DOHH2 (cell line): ENCODE data around the gene DGCR6.
"Not testable (repeated sequence)": the region's sequence is repeated elsewhere in the genome, so short reads cannot be mapped to it uniquely, and the experiment has no call there.

Source experiments
- H3F3A ChIP-seq: fragments of 200-600 bp; sonication (generic), shearing (Covaris generic); 2 replicates; pipeline ENCODE4 v1.6.0; 2016; ENCODE audit warnings: antibody characterized with exemption, mild to moderate bottlenecking; ENCODE audit not compliant: control insufficient read depth, insufficient read depth
- H3K27ac ChIP-seq: fragments of 200-600 bp; sonication (generic); 2 replicates; pipeline ENCODE4 v1.5.1; 2014; ENCODE audit warnings: low read depth, mild to moderate bottlenecking, low read length, moderate library complexity
- H3K27me3 ChIP-seq: fragments of 200-600 bp; sonication (generic); 2 replicates; pipeline ENCODE4 v1.6.1; 2014; ENCODE audit warnings: mild to moderate bottlenecking, low read length, mixed read lengths; ENCODE audit not compliant: control insufficient read depth
- H3K36me3 ChIP-seq: fragments of 200-600 bp; sonication (generic); 2 replicates; pipeline ENCODE4 v1.6.1; 2014; ENCODE audit warnings: mild to moderate bottlenecking, low read length, moderate library complexity, mixed read lengths; ENCODE audit not compliant: control insufficient read depth
- H3K4me1 ChIP-seq: fragments of 200-600 bp; sonication (generic); 2 replicates; pipeline ENCODE4 v1.6.1; 2014; ENCODE audit warnings: mild to moderate bottlenecking, low read length, mixed read lengths; ENCODE audit not compliant: control insufficient read depth
- H3K4me2 ChIP-seq: fragments of 200-600 bp; sonication (generic); 2 replicates; pipeline ENCODE4 v1.6.0; 2014; ENCODE audit warnings: mild to moderate bottlenecking, low read length, moderate library complexity
- H3K4me3 ChIP-seq: fragments of 200-600 bp; sonication (generic); 2 replicates; pipeline ENCODE4 v1.5.1; 2014; ENCODE audit warnings: mild to moderate bottlenecking, low read length, mixed read lengths
- H3K79me2 ChIP-seq: fragments of 200-600 bp; sonication (generic); 2 replicates; pipeline ENCODE4 v1.6.1; 2014; ENCODE audit warnings: mild to moderate bottlenecking, low read length, mixed read lengths; ENCODE audit not compliant: control insufficient read depth
- H3K9me2 ChIP-seq: fragments of 200-600 bp; sonication (generic); replicated peaks from 2 replicates; pipeline ENCODE4 v1.6.1; 2014; ENCODE audit warnings: mild to moderate bottlenecking, low read length, mixed read lengths; ENCODE audit not compliant: control insufficient read depth
- H3K9me3 ChIP-seq: fragments of 200-600 bp; sonication (generic); 2 replicates; pipeline ENCODE4 v1.6.1; 2014; ENCODE audit warnings: antibody characterized with exemption, low read length, mixed read lengths; ENCODE audit not compliant: control insufficient read depth, insufficient read depth
- H4K20me1 ChIP-seq: fragments of 200-600 bp; sonication (generic); 2 replicates; pipeline ENCODE4 v1.6.0; 2014; ENCODE audit warnings: low read depth, mild to moderate bottlenecking, antibody characterized with exemption, low read length, moderate library complexity; ENCODE audit not compliant: control insufficient read depth, insufficient read depth

The DGCR6 gene

DNA sequence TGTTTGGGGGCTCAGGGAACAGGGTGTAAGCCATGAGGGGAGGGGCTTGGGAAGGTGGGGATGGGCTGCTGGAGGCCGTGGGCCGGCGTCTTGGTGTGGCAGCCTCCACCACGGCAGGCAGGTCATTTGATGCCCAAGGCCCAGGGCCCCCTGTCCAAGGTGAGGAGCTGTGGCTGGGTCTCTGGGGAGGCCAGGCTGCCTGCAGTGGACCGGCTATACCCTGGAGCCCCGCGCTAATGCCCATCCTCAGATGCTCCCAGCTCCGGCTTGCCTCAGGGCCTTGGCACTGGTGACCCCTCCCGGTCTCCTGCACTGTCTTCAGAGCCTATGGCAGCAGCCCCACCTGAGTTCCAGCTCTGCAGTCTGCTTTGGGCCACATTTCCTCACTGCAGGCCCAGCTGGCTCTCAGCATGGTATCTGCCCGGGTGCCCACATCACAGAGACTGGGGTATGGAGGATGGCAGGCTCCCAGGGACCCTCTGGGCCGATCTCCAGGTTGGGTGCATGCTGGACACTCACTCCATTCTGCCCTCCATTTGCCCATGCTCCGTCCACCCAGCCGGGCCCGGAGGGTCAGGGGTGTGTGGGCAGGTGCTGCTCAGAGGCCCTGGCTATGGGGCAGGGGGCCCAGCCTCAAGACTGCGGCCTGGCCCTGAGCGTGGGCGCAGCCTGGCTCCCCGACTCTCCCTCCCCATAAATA, 51.7 kb downstream of the DGCR6 start:
- H3K9me2 ChIP-seq, H3K9me3 ChIP-seq, H3F3A ChIP-seq, H3K4me2 ChIP-seq, H3K4me1 ChIP-seq, H3K4me3 ChIP-seq, H4K20me1 ChIP-seq, H3K36me3 ChIP-seq, H3K27me3 ChIP-seq, H3K27ac ChIP-seq, H3K79me2 ChIP-seq: not testable (repeated sequence)

GRCh38 chr22:18958321-18958705, 52.2 kb downstream of the DGCR6 start:
- not testable (repeated sequence) for H3K4me2 ChIP-seq, H3F3A ChIP-seq, H3K9me2 ChIP-seq, H3K9me3 ChIP-seq, H3K36me3 ChIP-seq, H3K4me3 ChIP-seq, H3K79me2 ChIP-seq, H4K20me1 ChIP-seq, H3K27me3 ChIP-seq, H3K4me1 ChIP-seq, H3K27ac ChIP-seq

GRCh38 chr22:18958738-18959137, 52.6 kb downstream of the DGCR6 start:
- H3K4me2 ChIP-seq, H3K4me3 ChIP-seq, H3K36me3 ChIP-seq, H3F3A ChIP-seq, H3K27me3 ChIP-seq, H3K4me1 ChIP-seq, H3K9me2 ChIP-seq, H3K27ac ChIP-seq, H3K79me2 ChIP-seq, H3K9me3 ChIP-seq, H4K20me1 ChIP-seq: not testable (repeated sequence)

DNA sequence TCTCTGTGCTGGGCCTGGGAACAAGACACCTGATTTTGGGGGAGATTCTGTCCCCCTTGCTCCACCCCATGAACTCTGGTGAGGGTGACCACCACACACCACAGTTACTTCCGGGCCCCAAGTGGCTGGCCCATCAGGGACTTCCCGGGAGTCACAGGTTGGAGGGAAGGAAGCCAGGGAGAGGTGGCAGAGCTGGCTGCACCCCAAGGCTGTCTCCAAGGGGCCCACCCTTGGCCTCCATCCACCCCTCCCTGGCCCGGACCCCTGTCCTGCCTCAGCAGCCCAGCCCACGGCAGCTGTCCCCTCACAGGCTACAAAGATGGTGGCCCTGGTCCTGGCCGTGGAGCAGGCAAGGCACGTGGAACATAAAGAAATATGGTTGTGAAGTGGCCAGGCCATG, 53.1 kb downstream of the DGCR6 start:
- not testable (repeated sequence) for H3K4me2 ChIP-seq, H3K4me1 ChIP-seq, H3K27me3 ChIP-seq, H3K27ac ChIP-seq, H3K36me3 ChIP-seq, H4K20me1 ChIP-seq, H3K4me3 ChIP-seq, H3K79me2 ChIP-seq, H3F3A ChIP-seq, H3K9me2 ChIP-seq, H3K9me3 ChIP-seq

- not testable (repeated sequence) for H3K9me3 ChIP-seq, H3K27me3 ChIP-seq, H3F3A ChIP-seq, H3K4me3 ChIP-seq, H3K27ac ChIP-seq, H3K4me1 ChIP-seq, H3K9me2 ChIP-seq, H3K4me2 ChIP-seq, H3K79me2 ChIP-seq, H3K36me3 ChIP-seq, H4K20me1 ChIP-seq
Observed at GRCh38 chr22:18959741-18960140, 53.6 kb downstream of the DGCR6 start.

DNA sequence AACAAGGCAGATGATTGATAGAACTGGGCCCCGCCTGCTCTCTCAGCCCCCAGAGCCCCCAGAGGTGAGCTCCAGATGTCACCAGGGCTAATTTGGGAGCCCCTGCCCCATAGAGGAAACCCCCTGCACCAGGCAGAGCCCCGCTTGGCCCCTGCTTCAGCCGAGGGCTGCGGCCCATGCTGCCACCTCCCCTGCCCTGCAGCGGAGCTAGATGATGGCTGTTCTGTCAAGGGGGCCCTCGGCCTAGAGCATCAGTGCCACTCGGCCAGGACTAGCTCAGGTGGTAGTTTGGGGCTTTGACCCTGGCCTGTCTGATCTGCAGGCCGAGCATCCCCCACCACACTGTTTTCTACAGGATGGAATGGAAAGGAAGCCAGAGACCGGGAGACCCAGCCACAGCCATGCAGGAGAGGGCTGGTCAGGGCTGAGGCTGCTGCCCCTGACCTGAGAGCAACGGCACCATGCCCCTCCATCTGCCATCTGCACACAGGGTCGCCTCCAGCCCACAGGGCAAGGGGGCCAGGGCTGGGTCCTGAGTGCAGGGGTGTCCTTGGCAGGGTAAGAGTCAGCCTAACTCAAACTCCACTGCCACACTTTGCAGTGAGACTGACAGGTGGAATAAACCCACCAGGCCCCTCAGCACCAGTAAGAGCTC, 54.2 kb downstream of the DGCR6 start:
- not testable (repeated sequence) for H3K4me2 ChIP-seq, H4K20me1 ChIP-seq, H3K27ac ChIP-seq, H3K27me3 ChIP-seq, H3K9me3 ChIP-seq, H3K79me2 ChIP-seq, H3K4me1 ChIP-seq, H3K4me3 ChIP-seq, H3F3A ChIP-seq, H3K36me3 ChIP-seq, H3K9me2 ChIP-seq

DNA sequence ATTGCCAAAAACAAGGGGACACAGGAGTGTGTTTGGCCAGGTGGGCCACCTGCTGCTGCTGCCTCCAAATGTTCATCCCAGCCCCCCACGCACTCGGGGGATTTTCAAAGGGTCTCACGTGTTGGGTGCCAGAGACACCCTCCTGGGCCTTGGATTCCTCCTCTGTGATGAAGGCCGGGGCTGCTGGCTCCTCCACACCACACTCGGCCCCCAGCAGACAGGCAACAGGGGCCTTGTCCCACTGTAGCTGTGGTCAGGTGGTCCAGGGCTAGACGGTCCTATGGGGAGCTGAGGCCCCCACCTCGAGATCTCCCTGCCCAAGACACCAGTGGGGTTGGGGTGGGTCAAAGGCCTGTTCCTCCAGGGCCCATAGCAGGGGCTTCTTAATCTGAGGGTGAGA, 55.1 kb downstream of the DGCR6 start:
- H3K9me2 ChIP-seq, H3K79me2 ChIP-seq, H3K27ac ChIP-seq, H3K9me3 ChIP-seq, H3K4me2 ChIP-seq, H3K4me1 ChIP-seq, H3K36me3 ChIP-seq, H4K20me1 ChIP-seq, H3F3A ChIP-seq, H3K4me3 ChIP-seq, H3K27me3 ChIP-seq: not testable (repeated sequence)
